ENCODE measurements around the gene FAM3D.
"Not testable (repeated sequence)": the region's sequence is repeated elsewhere in the genome, so short reads cannot be mapped to it uniquely, and the experiment has no call there.

The FAM3D gene, protein sequence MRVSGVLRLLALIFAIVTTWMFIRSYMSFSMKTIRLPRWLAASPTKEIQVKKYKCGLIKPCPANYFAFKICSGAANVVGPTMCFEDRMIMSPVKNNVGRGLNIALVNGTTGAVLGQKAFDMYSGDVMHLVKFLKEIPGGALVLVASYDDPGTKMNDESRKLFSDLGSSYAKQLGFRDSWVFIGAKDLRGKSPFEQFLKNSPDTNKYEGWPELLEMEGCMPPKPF

DNA sequence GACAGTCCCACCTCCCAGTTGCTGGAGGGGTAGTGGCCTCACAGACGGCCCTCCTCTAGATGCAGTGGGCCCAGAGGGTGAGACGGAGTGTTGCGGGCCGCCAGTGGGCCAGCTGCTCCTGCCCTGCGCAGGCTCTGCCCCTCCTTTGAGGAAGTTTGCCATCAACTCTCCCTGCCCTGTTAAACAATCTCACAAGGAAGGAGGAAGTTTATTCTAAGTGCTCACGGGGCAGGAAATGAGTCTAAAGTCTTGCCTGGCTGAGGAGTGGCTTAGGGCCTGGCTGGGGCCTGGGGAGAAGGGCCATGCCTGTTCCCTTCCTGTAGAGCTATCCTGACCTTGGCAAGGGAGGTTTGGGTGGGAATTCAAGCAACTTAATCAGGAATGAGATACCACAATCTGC is at the start of gene FAM3D:
FAM3D (minus strand) TSS at position 92 of the 400 bp plus-strand sequence. CDS start 11,211 bp downstream, outside the sequence.
- DNase-seq, result no peak

DNA sequence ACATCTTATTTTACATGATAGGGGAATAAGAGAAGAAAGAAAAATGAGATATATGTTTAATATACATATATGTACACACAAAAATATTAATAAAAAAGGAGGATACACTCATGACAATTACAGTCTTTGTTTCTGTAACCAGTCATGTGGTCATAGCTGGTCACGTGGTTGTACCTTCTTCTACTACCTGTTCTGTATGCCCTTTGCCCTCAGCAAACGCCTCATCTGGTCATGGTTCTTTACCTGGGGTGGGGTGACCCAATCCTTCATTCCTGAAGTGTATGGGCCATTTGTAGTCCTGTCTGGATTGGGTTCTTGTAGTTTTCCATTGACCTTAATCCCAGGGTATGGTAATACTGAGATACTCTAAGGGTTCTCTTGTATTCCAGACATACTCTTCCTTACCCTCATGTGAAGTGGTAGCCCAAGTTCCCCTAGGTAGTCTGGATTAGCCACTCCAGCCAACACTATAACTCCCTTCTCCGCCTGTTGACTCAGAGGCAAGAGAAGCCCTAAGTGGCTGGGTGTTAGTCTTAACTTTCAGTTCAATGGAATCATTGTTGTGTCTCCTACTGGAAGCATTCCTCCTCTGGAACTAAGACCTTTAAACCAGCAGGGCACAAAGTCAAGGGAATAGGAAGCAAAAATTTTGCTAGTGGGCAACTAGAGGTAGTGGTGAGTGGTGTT is 47.3 kb upstream of the FAM3D start:
- no peak for DNase-seq

DNA sequence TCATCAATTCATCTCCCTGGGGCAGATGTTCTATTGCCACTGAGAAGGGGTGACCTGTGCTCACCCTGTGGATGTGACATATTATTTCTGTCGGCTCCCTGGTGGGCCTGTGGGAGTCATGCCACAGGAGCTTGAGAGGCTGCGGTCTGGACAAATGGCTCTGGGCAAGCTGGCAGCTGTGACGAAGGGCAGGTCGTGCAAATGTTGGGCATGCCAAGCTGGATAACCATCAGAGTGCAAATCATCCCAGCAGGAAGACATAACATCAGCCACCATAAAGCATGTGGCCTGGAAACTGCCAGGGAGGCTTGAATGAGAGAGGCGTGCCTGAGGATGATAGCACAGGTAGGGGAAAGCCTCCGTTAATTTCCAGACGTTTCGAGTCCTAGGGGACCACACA is 45.3 kb upstream of the FAM3D start:
- DNase-seq, result no peak

DNA sequence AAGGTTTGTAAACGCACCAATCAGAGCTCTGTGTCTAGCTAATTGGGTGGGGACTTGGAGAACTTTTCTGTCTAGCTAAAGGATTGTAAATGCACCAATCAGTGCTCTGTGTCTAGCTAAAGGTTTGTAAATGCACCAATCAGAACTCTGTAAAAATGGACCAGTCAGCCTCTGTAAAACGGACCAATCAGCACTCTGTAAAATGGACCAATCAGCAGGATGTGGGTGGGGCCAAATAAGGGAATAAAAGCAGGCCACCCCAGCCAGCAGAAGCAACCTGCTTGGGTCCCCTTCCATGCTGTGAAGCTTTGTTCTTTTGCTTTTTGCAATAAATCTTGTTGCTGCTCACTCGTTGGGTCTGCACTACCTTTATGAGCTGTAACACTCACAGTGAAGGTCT is 42.4 kb upstream of the FAM3D start:
- not testable (repeated sequence) for DNase-seq

DNA sequence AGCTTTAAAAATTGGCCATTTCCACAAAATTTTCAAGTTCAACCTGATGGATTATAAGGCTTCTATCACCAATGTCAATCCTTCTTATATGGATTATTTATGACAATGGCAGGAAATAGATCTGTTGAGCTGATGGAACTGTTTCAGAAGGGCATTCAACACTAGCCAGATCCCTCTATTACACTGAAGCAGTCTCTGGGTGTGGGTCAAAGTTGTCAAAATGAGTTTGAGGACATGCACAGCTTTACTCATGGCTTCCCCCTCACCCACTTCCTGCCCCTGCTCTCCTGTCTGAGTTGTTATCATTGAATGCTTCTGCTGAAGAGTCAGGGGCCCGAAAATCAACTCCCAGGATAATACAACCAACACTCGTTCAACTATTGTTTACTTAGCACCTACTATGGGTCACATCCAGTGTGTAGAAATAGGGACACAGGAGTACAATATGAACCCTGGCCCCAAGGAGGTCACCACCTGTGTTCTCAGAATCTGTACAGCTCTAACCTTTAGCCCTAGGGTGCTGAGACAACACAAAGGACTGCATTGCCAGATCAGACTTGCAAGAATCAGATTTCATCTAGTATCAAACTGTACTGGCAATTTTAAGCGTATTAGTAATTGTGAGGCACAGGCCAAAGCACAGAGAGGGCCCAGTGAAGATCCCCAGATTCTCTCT is 41.7 kb upstream of the FAM3D start:
- DNase-seq, result no peak

DNA sequence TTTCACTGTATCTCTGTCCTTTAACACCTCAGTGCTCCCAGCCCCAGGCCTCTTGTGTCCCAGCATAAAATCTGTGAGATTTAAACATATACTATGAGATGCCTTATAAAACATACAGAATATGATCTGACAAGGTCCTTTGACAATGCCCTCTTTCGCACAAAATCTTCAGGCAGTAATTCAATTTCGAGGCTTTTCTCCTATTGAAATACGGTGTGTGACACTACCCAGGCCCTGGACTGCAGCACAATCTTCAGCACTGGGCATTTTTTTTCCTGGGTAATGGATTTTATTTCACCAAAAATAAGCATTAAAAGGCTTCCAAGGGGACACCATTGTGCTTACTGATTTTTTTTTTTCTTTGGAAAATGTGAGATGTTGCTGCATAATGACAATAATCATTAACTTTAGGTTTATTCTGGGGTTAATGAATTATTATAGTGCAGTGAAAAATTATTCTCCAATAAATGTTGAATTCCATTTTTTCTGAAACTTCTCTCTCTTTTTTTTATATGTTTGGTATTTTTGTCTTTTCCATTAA is 40.9 kb upstream of the FAM3D start:
- no peak for DNase-seq

DNA sequence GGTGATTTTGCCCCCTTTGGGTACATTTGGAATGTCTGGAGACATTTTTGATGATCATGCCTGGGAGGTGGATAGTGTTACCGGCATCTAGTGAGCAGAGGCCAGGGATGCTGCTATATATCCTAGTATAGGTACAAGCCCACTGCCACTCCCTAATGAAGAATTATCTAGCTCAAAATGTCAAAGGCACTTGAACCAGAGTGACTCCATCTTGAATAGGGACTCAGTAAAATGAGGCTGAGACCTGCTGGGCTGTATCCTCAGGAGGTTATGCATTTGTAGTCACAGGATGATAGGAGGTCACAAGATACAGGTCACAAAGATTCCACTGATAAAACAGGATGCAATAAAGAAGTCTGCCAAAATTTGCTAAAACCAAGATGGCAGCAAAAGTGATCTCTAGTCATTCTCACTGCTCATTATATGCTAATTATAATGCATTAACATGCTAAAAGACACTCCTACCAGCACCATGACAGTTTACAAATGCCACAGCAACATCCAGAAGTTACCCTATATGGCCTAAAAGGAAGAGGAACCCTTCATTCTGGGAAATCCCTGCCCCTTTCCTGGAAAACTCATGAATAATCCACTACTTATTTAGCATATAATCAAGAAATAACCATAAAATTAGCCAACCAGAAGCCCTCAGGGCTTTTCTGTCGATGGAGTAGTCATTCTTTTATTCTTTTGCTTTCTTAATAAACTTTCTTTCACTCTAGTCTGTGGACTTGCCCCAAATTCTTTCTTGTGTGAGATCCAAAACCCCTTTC is 40.0 kb upstream of the FAM3D start:
- no peak for DNase-seq

DNA sequence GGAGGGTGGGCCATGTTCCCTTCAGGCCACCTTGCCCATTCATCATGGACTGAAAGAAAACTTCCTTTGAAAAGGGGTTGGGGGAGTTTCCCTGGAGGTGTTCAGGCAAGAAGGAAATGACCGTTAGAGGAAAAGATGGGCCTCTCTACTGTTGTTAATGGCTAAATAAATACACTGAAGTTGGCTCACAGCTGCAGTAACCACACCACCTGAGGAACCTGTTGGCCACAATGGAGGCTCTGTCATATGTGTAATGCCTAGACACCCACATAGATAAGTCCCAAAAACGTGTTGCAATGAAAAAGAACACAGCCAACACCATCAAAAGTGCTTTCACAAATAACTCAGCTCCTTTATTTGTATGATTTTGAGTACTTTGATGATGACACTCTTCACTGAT is 38.2 kb upstream of the FAM3D start:
- no peak for DNase-seq

DNA sequence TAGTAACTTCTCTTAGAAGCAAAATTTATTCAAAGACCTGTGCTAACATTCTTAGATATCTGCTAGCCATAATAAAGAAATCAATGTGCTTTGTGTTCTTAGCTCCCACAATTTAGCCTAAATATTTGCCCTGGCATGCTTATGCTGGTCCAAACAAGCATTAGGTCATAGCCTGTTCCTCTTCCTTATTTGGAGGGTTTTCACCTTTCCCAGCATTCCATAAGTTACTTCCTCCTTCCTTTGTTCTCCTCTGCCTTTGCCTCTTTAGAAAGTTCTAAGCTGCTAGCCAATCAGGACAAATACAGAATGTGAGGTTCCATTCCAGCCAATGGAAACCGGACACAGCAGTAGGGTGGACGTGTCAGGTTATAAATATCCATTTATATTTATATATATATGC is 37.7 kb upstream of the FAM3D start:
- DNase-seq, result not testable (repeated sequence)

DNA sequence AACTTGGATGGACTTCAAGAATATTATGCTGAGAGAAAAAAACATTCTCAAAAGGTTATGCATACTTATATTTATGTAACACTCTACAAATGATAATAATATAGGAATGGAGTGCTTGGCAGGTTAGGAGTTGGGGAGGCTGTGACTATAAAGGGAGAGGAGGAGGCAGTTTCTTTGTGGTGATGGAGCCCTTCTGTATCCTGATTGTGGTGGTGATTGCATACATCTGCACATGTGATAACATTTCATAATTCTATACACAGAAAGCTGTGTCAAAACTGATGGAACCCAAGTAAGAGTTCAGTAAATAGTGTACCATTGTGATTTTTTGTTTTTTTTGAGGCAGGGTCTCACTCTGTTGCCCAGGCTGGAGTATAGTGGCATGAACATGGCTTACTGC is 31.7 kb upstream of the FAM3D start:
- DNase-seq, result no peak

DNA sequence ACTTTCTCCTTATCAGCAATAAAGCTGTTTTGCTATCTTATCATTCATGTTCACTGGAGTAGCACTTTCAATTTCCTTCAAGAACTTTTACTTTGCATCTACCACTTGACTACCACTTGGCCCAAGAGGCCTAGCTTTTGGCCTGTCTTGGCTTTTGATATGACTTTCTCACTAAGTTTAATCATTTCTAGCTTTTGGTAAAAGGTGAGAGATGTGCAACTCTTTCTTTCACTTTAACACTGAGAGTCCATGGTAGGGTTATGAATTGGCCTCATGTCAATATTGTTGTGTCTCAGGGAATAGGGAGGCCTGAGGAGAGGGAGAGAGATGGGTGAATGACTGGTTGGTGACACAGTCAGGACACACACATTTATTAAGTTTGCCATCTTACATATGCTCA is 31.0 kb upstream of the FAM3D start:
- DNase-seq, result no peak

DNA sequence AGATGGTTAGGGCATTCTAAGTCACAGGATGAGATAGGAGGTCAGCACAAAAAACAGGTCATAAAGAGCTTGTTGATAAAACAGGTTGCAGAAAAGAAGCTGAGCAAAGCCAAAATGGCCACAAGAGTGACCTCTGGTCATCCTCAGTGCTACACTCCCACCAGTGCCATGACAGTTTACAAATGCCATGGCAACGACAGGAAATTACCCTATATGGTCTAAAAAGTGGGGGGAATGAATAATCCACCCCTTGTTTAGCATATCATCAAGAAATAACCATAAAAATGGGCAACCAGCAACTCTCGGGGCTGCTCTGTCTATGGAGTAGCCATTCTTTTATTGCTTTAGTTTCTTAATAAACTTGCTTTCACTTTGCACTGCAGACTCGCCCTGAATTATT is 30.2 kb upstream of the FAM3D start:
- DNase-seq, result not testable (repeated sequence)

DNA sequence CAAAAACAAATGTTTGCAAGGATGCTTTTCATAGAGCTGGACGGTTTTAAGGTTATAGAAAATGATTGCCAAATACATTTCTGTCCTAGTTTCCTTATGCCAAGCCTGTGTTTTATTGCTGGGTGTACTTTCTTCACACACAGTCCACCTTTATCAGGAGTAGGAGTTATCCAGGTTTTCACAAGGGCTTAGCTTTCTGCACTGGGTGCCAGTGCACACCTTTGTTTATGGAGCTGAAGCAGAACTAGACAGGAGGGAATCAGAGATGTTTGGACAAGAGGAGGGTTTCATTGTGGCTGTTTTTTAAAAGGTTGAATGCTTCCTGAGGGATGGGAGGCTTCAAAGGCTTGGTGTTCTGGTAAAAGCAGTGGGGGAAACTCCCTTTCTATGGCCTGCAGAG is 29.5 kb upstream of the FAM3D start:
- no peak for DNase-seq

DNA sequence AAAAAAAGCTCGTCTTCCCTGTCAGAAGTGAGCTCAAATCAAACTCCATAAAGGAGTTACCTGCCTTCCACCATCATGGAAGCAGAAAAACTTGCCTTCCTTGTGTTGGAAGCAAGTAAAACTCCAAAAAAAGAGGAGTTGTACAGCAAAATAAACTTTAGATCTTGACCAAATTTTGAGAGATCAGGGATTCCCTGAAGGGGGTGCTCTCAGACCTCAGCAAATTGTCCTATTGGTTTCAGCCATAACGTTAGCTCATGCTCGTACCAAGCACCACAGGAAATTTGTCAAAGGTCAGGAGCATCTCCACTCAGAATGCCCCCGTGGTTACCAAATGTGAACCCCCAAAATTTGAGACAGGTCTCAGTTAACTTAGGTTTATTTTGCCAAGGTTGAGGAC is 28.7 kb upstream of the FAM3D start:
- DNase-seq, result not testable (repeated sequence)

DNA sequence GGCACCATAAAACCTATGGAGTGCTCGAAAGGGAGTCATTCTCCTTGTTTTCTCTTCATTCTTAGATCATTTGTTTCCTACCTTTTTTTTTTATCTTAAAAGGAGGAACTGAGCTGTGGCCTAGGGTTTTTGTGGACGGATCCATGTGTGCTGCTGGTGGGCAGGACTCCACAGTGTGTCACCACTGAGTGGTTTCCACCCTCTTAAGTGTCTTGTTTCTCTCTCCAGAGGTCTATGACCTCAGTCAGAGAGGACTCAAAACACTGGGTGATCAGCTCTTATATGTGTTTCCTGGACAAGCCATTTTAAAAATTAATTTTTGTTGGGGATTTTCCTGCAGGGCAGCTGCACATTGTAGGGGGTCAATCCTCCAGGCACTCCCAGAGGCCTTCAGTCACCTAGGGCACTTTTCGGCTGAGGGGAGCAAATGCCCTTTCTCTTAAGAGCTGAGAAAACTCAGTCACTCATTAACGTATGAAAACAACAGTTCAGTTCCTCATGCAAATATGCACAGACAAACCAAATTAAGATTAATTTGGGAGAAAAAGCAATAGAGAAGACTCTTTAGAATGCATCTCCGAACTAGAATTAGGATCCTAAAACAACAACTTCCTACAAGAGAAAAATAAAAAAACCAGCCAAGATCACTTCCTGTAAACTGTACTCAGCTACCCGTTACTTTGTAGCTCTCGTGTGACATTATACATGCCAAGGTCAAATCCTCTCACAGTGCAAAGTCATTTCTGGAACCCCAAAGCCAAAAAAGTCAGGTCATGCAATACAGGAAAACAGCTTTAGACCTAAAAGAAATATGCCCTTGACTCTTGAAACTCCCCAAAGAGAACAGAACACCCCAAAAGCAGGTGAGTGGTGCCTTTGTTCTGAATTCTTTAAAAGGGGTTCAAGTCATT is 27.6 kb upstream of the FAM3D start:
- no peak for DNase-seq

DNA sequence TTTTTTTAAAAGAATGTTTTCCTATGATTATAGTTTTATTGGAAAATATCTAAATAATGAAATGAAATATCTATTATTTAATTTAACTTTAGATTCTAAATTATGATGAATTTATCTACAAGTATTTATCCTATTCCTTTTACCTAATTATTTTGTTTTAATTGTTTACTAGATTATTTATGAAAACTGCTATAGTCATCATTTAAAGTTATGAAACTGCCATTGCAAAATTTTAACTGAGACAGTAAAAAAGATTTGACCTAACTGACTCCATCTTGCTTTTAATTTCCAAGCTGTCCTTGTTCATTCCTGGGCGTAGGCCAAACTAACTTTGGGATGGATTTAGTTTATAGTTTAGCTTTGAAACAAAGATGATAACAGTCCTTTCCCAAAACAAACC is 25.9 kb upstream of the FAM3D start:
- DNase-seq, result no peak

DNA sequence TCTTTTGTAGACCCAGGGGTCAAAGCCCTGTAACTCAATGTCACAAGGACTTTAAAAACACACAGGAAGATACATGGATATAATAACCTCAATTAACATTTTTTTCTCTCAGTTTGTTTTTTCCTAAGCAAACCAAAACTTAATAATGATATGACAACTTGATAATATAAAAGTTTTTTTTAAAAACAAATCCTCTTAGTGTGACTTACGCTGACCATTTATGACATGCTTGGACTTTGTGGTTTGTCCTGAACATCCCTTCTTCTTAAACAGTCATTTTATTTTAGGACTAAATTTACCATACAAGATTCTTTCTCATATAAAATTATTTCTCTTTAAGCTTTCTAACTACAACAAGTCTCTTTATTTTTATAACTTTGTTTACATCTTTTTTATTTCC is 25.4 kb upstream of the FAM3D start:
- no peak for DNase-seq

DNA sequence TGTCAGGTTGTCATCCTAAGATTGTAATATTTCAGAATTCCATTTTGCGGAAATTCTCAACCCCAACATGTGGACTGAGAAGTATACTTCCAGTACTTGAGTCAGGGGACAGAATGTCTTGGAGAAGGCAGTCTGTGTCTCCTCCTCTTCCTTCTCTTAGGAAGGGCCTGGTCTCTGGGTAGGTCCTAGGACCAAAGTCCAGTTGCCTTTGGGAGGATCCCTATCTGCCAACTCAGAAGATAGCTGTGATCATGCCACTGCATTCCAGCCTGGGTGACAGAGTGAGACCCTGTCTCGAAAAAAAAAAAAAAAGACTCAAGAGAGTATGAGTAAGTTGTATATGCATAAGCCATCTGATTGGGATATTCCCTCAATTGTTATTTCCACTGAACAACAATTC is 23.9 kb upstream of the FAM3D start:
- no peak for DNase-seq

DNA sequence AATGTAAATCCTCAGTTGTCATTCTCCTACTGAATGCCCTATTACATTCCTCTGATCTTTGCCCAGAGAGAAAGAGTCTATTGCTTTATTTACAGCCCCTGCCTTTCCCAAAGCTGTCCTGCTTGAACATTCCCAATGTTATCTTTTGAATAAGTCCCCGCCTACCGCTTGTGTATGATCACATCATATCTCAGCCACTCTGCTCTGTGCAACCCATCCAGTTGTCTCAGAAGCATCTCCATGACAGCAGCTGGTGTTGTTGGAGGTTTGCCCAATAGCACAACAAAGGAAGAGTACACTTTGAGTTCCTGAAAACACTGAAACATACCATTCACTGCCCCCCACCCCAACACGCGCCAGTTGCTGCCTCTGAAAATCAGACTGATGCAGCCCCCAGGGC is 22.0 kb upstream of the FAM3D start:
- DNase-seq, result no peak

DNA sequence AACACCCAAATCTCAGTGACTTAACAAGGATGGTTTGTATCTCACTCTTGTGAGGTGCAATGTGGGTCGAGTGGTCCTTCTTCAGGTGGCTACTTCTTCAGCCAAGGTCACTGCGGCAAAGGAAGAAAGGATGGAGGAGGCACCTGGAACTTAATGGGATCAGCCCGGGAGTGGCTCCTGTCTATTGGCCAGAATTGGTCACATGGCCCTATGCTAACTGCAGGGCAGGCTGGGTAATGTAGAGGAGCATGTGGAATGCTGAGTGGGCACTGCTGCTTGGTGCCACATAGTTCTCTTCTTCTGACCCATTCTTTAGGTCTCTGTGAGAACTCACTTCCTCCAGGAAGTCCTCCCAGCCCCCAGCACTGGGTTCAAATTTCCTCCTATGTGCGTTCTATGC is 20.3 kb upstream of the FAM3D start:
- no peak for DNase-seq

DNA sequence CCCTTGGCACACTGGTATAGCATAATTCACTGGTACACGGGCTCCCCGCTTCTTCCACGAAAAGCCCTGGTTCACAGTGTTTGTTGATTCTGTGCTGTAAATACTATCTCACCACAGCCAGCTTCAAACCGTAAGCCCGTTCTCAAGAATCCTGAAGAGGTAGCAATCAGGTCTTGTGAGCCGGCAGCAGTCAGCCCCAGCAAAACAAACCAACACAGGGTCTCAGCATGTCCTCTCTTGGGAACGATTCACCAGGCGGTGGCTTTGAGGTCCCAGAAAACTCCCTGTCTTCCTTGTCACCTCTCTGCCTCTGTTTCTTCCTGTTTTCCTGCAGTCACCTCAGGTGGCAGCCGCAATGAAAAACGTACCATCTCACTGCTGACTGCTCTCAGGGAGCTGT is 19.1 kb upstream of the FAM3D start:
- no peak for DNase-seq

DNA sequence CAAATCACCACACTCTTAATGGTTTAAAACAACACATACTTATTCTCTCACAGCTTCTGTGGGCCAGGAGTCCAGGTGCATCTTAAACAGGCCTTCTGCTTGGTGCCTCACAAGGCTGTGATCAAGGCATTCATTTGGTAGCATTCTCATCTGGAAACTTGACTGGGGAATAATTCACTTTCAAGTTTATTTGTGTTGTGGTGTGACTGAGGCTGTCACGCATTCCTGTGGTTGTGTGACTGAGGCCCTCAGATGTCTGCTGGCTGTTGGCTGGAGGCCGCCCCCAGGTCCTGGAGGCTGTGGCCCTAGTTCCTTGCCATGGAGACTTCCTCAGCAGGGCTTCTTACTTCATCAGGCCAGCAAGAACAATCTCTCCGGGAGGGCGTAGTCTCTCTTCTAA is 16.9 kb upstream of the FAM3D start:
- no peak for DNase-seq

Data from activated CD4-positive, CD25-positive, alpha-beta regulatory T cell treated with anti-CD3 and anti-CD28 coated beads, Interleukin-2, amount 50 U/mL, for 72 hours (primary cell).